Neural progenitor cell (in vitro differentiated cells): ENCODE measurements around the gene DNAJC25. TPM values are rescaled to one million over a fixed set of nuclear protein-coding genes. Genes with fewer than 3 reads are reported as not detected.

Experiments
- DNase-seq: peaks from one replicate; pipeline ENCODE4 v3.0.0-alpha.2; 2016; ENCODE audit warnings: low spot score
- H2AFZ ChIP-seq: fragments of 200-600 bp; sonication (generic); replicated peaks from 2 replicates; pipeline ENCODE4 v1.6.1; 2016; ENCODE audit warnings: antibody characterized with exemption
- H3F3A ChIP-seq: fragments of 200-600 bp; sonication (generic); 2 replicates; pipeline ENCODE4 v1.6.1; 2016; ENCODE audit warnings: antibody characterized with exemption, low read depth
- H3K27ac ChIP-seq: fragments of 200-600 bp; sonication (generic); 2 replicates; pipeline ENCODE4 v1.5.1; 2016; ENCODE audit warnings: mild to moderate bottlenecking
- H3K27me3 ChIP-seq: fragments of 200-600 bp; sonication (generic); 2 replicates; pipeline ENCODE4 v1.6.1; 2016; ENCODE audit warnings: mild to moderate bottlenecking, moderate library complexity
- H3K36me3 ChIP-seq: fragments of 200-600 bp; sonication (generic); 2 replicates; pipeline ENCODE4 v1.5.1; 2016
- H3K4me1 ChIP-seq: fragments of 200-600 bp; sonication (generic); 2 replicates; pipeline ENCODE4 v1.6.1; 2016; ENCODE audit warnings: mixed run types
- H3K4me2 ChIP-seq: fragments of 200-600 bp; sonication (generic); 2 replicates; pipeline ENCODE4 v1.6.1; 2016
- H3K4me3 ChIP-seq: fragments of 200-600 bp; sonication (generic); 2 replicates; pipeline ENCODE4 v1.5.1; 2016
- H3K79me2 ChIP-seq: fragments of 200-600 bp; sonication (generic); 2 replicates; pipeline ENCODE4 v1.6.1; 2016; ENCODE audit warnings: low read depth
- H3K9ac ChIP-seq: fragments of 200-600 bp; sonication (generic); 2 replicates; pipeline ENCODE4 v1.6.1; 2016
- H3K9me3 ChIP-seq: fragments of 200-600 bp; sonication (generic); 2 replicates; pipeline ENCODE4 v1.5.1; 2016; ENCODE audit warnings: low read depth
- H4K20me1 ChIP-seq: fragments of 200-600 bp; sonication (generic); 2 replicates; pipeline ENCODE4 v1.6.1; 2016; ENCODE audit warnings: low read depth
- H3K27ac Mint-ChIP-seq: 3 replicates; pipeline ENCODE4 v1.8.0; 2021; ENCODE audit warnings: mixed read lengths
- H3K27me3 Mint-ChIP-seq: 2 replicates; pipeline ENCODE4 v1.8.0; 2022; ENCODE audit warnings: low read depth, mild to moderate bottlenecking, inconsistent platforms, moderate library complexity, mixed read lengths; ENCODE audit not compliant: insufficient read depth
- H3K36me3 Mint-ChIP-seq: 3 replicates; pipeline ENCODE4 v1.8.0; 2021; ENCODE audit warnings: mixed read lengths
- H3K4me1 Mint-ChIP-seq: 3 replicates; pipeline ENCODE4 v1.8.0; 2021; ENCODE audit warnings: mixed read lengths
- H3K4me3 Mint-ChIP-seq: 3 replicates; pipeline ENCODE4 v1.8.0; 2021; ENCODE audit warnings: mild to moderate bottlenecking, moderate library complexity, mixed read lengths
- H3K9me3 Mint-ChIP-seq: 3 replicates; pipeline ENCODE4 v1.8.0; 2020; ENCODE audit warnings: mixed read lengths
- CTCF ChIP-seq: fragments of 200-600 bp; sonication (generic); IDR thresholded peaks from 2 replicates; pipeline ENCODE4 v1.5.1; 2017; ENCODE audit warnings: antibody characterized with exemption, mild to moderate bottlenecking
- EZH2 ChIP-seq: fragments of 200-600 bp; sonication (generic); IDR thresholded peaks from 2 replicates; pipeline ENCODE4 v1.6.1; 2017; ENCODE audit warnings: antibody characterized with exemption, mild to moderate bottlenecking, moderate library complexity
- EZH2phosphoT487 ChIP-seq: fragments of 200-600 bp; sonication (generic); IDR thresholded peaks from 2 replicates; pipeline ENCODE4 v1.6.1; 2017; ENCODE audit warnings: antibody characterized with exemption
- total RNA-seq: library from RNA; depleted of rRNA; stranded (reverse); fragments of >200 nt; gene quantifications from 2 replicates; pipeline ENCODE4 v1.2.3, GENCODE V29; 2015; ENCODE audit warnings: low replicate concordance

The DNAJC25 gene
- total RNA-seq, 1 donor from 2014 or later, result 10.1 TPM

GRCh38 chr9:111661150-111661801 lies 30.1 kb downstream of the DNAJC25 start, which contains the start of gene GNG10:
Gene GNG10 (plus strand): TSS chr9:111661605. CDS start chr9:111661635, 30 bp downstream.
- peaks cover 45% of the 10 kb centered on the region for H3K79me2 ChIP-seq
- H3K27ac Mint-ChIP-seq, result peak within 1 kb of the TSS; percentile 95
- DNase-seq, result peak; percentile 80
- H3K4me3 ChIP-seq, result peak within 1 kb of the TSS; percentile 94
- H3K9ac ChIP-seq, result no peak within 1 kb of the TSS
- no peaks in the 10 kb centered on the region for H3K9me3 ChIP-seq
- peaks cover 15% of the 10 kb centered on the region for H3K4me1 ChIP-seq
- TF ChIP-seq CTCF, result no peak
- TF ChIP-seq EZH2phosphoT487, result no peak
- TF ChIP-seq EZH2, result no peak
- H3K4me1 Mint-ChIP-seq, result peaks cover 20% of the 10 kb centered on the region
- peaks cover 19% of the 10 kb centered on the region for H3K27me3 ChIP-seq
- no peaks in the 10 kb centered on the region for H3K9me3 Mint-ChIP-seq
- peak within 1 kb of the TSS; percentile 98 for H3K4me3 Mint-ChIP-seq
- peaks cover 31% of the 10 kb centered on the region for H4K20me1 ChIP-seq
- H2AFZ ChIP-seq, result peak within 1 kb of the TSS; percentile 95
- H3K36me3 ChIP-seq, result no peaks in the 10 kb centered on the region
- H3K27ac ChIP-seq, result peak within 1 kb of the TSS; percentile 82
- peaks cover 11% of the 10 kb centered on the region for H3K36me3 Mint-ChIP-seq
- H3F3A ChIP-seq, result peaks cover 22% of the 10 kb centered on the region
- peak within 1 kb of the TSS; percentile 91 for H3K4me2 ChIP-seq
- H3K27me3 Mint-ChIP-seq, result peaks cover 2% of the 10 kb centered on the region

DNA sequence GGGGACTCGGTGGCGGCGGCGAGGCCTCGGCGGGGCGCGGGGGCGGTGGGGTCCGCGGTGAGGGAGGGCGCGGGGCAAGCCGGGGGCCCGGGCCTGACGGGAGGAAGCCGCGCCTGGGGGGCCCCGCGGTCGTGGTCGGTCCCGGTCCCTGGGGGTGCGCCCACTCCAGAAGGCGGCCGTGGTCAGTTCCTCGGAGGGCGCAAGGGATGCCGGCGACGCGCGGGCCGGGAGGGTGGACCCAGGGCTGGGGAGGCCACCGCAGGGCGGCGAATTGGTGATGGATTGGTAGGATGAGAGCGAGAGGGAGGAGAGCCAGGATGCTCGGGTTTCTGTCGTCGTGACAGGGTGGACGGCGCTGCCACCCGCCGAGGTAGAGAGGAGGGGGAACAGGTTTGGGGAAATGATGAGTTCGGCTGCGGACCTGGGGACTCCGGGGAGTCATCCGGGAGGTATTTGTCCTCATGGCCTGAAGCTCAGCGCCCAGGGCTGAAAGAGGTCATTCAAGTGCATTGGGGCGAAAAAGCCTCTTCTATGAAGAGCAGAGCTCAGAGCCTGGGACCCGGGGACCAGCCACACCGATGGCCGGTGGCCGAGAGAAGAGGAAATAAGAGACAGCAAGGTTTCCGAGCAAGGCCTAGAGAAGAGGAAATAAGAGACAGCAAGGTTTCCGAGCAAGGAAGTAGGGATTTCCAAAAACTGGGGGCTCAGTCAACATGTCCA lies 30.8 kb downstream of the DNAJC25 start:
- Mint-ChIP-seq H3K27me3 (peaks cover 2% of the 10 kb centered on the region), H3K9me3 (no peaks in the 10 kb centered on the region), H3K36me3 (peaks cover 12% of the 10 kb centered on the region), H3K4me3 (peak overlapping the region; percentile 98), H3K4me1 (peaks cover 20% of the 10 kb centered on the region), H3K27ac (peak overlapping the region; percentile 95)
- H3K9ac ChIP-seq, result no peak overlapping the region
- H3K4me1 ChIP-seq, result peaks cover 15% of the 10 kb centered on the region
- H3K27ac ChIP-seq, result peak overlapping the region; percentile 82
- H4K20me1 ChIP-seq, result peaks cover 31% of the 10 kb centered on the region
- TF ChIP-seq EZH2phosphoT487 (no peak), EZH2 (no peak), CTCF (no peak)
- H2AFZ ChIP-seq, result peak overlapping the region; percentile 95
- H3K4me3 ChIP-seq, result peak overlapping the region; percentile 94
- H3K9me3 ChIP-seq, result no peaks in the 10 kb centered on the region
- DNase-seq, result peak; percentile 90
- peaks cover 22% of the 10 kb centered on the region for H3F3A ChIP-seq
- H3K36me3 ChIP-seq, result no peaks in the 10 kb centered on the region
- H3K79me2 ChIP-seq, result peaks cover 52% of the 10 kb centered on the region
- H3K4me2 ChIP-seq, result peak overlapping the region; percentile 91
- H3K27me3 ChIP-seq, result peaks cover 19% of the 10 kb centered on the region

- Histone ChIP-seq H3K9ac (no peak overlapping the region), H2AFZ (no peak overlapping the region), H3K4me2 (peak overlapping the region; percentile 91), H3K27ac (peak overlapping the region; percentile 82), H3K9me3 (no peaks in the 10 kb centered on the region), H3K27me3 (peaks cover 19% of the 10 kb centered on the region), H3F3A (peaks cover 18% of the 10 kb centered on the region), H4K20me1 (peaks cover 34% of the 10 kb centered on the region), H3K36me3 (no peaks in the 10 kb centered on the region), H3K4me3 (peak overlapping the region; percentile 94), H3K79me2 (peaks cover 56% of the 10 kb centered on the region), H3K4me1 (peaks cover 15% of the 10 kb centered on the region)
- Mint-ChIP-seq H3K36me3 (peaks cover 14% of the 10 kb centered on the region), H3K4me1 (peaks cover 20% of the 10 kb centered on the region), H3K4me3 (peak overlapping the region; percentile 98), H3K9me3 (no peaks in the 10 kb centered on the region), H3K27me3 (peaks cover 2% of the 10 kb centered on the region), H3K27ac (peak overlapping the region; percentile 95)
- no peak for TF ChIP-seq EZH2
- no peak for TF ChIP-seq CTCF
- TF ChIP-seq EZH2phosphoT487, result no peak
- DNase-seq, result peak; percentile 2
Measured at GRCh38 chr9:111662576-111663300, 31.6 kb downstream of the DNAJC25 start.
